T-helper 17 cell (primary cell): Measurements from ENCODE around the gene RPL3. TPM values are rescaled to one million over a fixed set of nuclear protein-coding genes. Genes with fewer than 3 reads are reported as not detected.
A peak's percentile ranks its signal among the peaks of the same experiment; 100 is the strongest.
"Not testable (repeated sequence)": the region's sequence is repeated elsewhere in the genome, so short reads cannot be mapped to it uniquely, and the experiment has no call there.

ENCODE experiments used
- ATAC-seq: fragments of 150-1000 bp; cut with Tn5 transposase; 2 replicates; pipeline ENCODE4 v1.10.0; 2021; ENCODE audit warnings: mild to moderate bottlenecking, moderate library complexity
- DNase-seq, 3 donors: peaks; one replicate each; pipeline versions ENCODE4 v3.0.0 to v3.0.0-alpha.2; 2020 to 2021
- H3K9me3 ChIP-seq: one replicate; pipeline ENCODE4 v1.7.0; 2013; ENCODE audit warnings: low read length, mild to moderate bottlenecking; ENCODE audit not compliant: control insufficient read depth, poor library complexity, severe bottlenecking
- H3K27ac Mint-ChIP-seq: one replicate; pipeline ENCODE4 v1.8.0; 2022; ENCODE audit warnings: mild to moderate bottlenecking, moderate library complexity, mixed read lengths
- H3K27me3 Mint-ChIP-seq: one replicate; pipeline ENCODE4 v1.8.0; 2022; ENCODE audit warnings: mixed read lengths
- H3K36me3 Mint-ChIP-seq: one replicate; pipeline ENCODE4 v1.8.0; 2022; ENCODE audit warnings: low read depth, mixed read lengths
- H3K4me1 Mint-ChIP-seq: one replicate; pipeline ENCODE4 v1.8.0; 2022; ENCODE audit warnings: mild to moderate bottlenecking, mixed read lengths
- H3K4me3 Mint-ChIP-seq: one replicate; pipeline ENCODE4 v1.8.0; 2022; ENCODE audit warnings: mild to moderate bottlenecking, moderate library complexity, mixed read lengths
- total RNA-seq, 4 donors: library from RNA in 2 of 4; stranded (reverse) in 2 of 4; gene quantifications; one replicate each; pipeline ENCODE4 v1.2.3 and lab custom pipeline; 2022 to 2026

The RPL3 gene
- total RNA-seq, 2 donors from 2014 or later = 3,215 to 3,260 TPM

- DNase-seq = no peak
- Mint-ChIP-seq H3K4me1 (peaks cover 4% of the 10 kb centered on the region), H3K27ac (no peak overlapping the region), H3K27me3 (peaks cover 4% of the 10 kb centered on the region), H3K36me3 (peaks cover 2% of the 10 kb centered on the region), H3K4me3 (peak overlapping the region; percentile 36)
- no peaks in the 10 kb centered on the region for H3K9me3 ChIP-seq
- no peak for ATAC-seq
Observed at GRCh38 chr22:39359659-39360195, 40.3 kb upstream of the RPL3 start.

GRCh38 chr22:39358197-39358596 lies 38.8 kb upstream of the RPL3 start:
- H3K27ac Mint-ChIP-seq, H3K27me3 Mint-ChIP-seq, H3K4me3 Mint-ChIP-seq, DNase-seq, H3K9me3 ChIP-seq, H3K36me3 Mint-ChIP-seq, H3K4me1 Mint-ChIP-seq, ATAC-seq: not testable (repeated sequence)

GRCh38 chr22:39357110-39358108 lies 38.0 kb upstream of the RPL3 start:
- H3K36me3 Mint-ChIP-seq, ATAC-seq, H3K4me1 Mint-ChIP-seq, DNase-seq, H3K4me3 Mint-ChIP-seq, H3K27me3 Mint-ChIP-seq, H3K27ac Mint-ChIP-seq, H3K9me3 ChIP-seq: not testable (repeated sequence)

GRCh38 chr22:39356464-39356863 lies 37.0 kb upstream of the RPL3 start:
- H3K27ac Mint-ChIP-seq = no peak overlapping the region
- DNase-seq = no peak
- H3K4me3 Mint-ChIP-seq = no peak overlapping the region
- ATAC-seq = no peak
- H3K9me3 ChIP-seq = no peaks in the 10 kb centered on the region
- H3K27me3 Mint-ChIP-seq = peaks cover 10% of the 10 kb centered on the region
- peaks cover 2% of the 10 kb centered on the region for H3K36me3 Mint-ChIP-seq
- H3K4me1 Mint-ChIP-seq = no peaks in the 10 kb centered on the region

GRCh38 chr22:39355805-39356204 lies 36.4 kb upstream of the RPL3 start:
- H3K4me1 Mint-ChIP-seq, H3K9me3 ChIP-seq, H3K36me3 Mint-ChIP-seq, ATAC-seq, H3K4me3 Mint-ChIP-seq, DNase-seq, H3K27ac Mint-ChIP-seq: not testable (repeated sequence)
- H3K27me3 Mint-ChIP-seq = peaks cover 17% of the 10 kb centered on the region

GRCh38 chr22:39355080-39355479 lies 35.7 kb upstream of the RPL3 start:
- H3K27me3 Mint-ChIP-seq = peaks cover 22% of the 10 kb centered on the region
- no peaks in the 10 kb centered on the region for H3K9me3 ChIP-seq
- H3K27ac Mint-ChIP-seq = no peak overlapping the region
- peaks cover 2% of the 10 kb centered on the region for H3K36me3 Mint-ChIP-seq
- H3K4me3 Mint-ChIP-seq = no peak overlapping the region
- H3K4me1 Mint-ChIP-seq = no peaks in the 10 kb centered on the region
- no peak for DNase-seq
- ATAC-seq = no peak

- Mint-ChIP-seq H3K27ac (no peak overlapping the region), H3K4me3 (no peak overlapping the region)
- no peak for ATAC-seq
Observed at GRCh38 chr22:39353346-39353745, 33.9 kb upstream of the RPL3 start.

GRCh38 chr22:39352306-39352891 lies 33.0 kb upstream of the RPL3 start:
- peaks cover 30% of the 10 kb centered on the region for H3K27me3 Mint-ChIP-seq
- peaks cover 2% of the 10 kb centered on the region for H3K36me3 Mint-ChIP-seq
- H3K4me3 Mint-ChIP-seq = no peak overlapping the region
- no peak for DNase-seq
- H3K9me3 ChIP-seq = no peaks in the 10 kb centered on the region
- H3K4me1 Mint-ChIP-seq = peaks cover 4% of the 10 kb centered on the region
- H3K27ac Mint-ChIP-seq = no peak overlapping the region
- ATAC-seq = no peak

More at GRCh38 chr22:39353346-39353745, 33.9 kb upstream of the RPL3 start:
- peaks cover 4% of the 10 kb centered on the region for H3K4me1 Mint-ChIP-seq
- DNase-seq = no peak
- peaks cover 2% of the 10 kb centered on the region for H3K36me3 Mint-ChIP-seq
- no peaks in the 10 kb centered on the region for H3K9me3 ChIP-seq
- peaks cover 30% of the 10 kb centered on the region for H3K27me3 Mint-ChIP-seq

GRCh38 chr22:39351689-39352214 lies 32.3 kb upstream of the RPL3 start:
- H3K27ac Mint-ChIP-seq = no peak overlapping the region
- DNase-seq = no peak
- peaks cover 2% of the 10 kb centered on the region for H3K36me3 Mint-ChIP-seq

GRCh38 chr22:39350757-39351688 lies 31.6 kb upstream of the RPL3 start:
- DNase-seq = no peak
- H3K4me1 Mint-ChIP-seq = peaks cover 4% of the 10 kb centered on the region
- ATAC-seq = no peak
- H3K4me3 Mint-ChIP-seq = peak overlapping the region; percentile 79
- peaks cover 32% of the 10 kb centered on the region for H3K27me3 Mint-ChIP-seq
- no peaks in the 10 kb centered on the region for H3K9me3 ChIP-seq
- no peaks in the 10 kb centered on the region for H3K36me3 Mint-ChIP-seq
- no peak overlapping the region for H3K27ac Mint-ChIP-seq

More at GRCh38 chr22:39351689-39352214, 32.3 kb upstream of the RPL3 start:
- Mint-ChIP-seq H3K27me3 (peaks cover 30% of the 10 kb centered on the region), H3K4me3 (no peak overlapping the region), H3K4me1 (peaks cover 4% of the 10 kb centered on the region)
- no peaks in the 10 kb centered on the region for H3K9me3 ChIP-seq
- peak; percentile 35 for ATAC-seq

- H3K4me3 Mint-ChIP-seq = peak within 1 kb of the TSS; percentile 88
- DNase-seq = no peak
- peak; percentile 36 for ATAC-seq
- no peak within 1 kb of the TSS for H3K27ac Mint-ChIP-seq
- H3K27me3 Mint-ChIP-seq = peaks cover 32% of the 10 kb centered on the region
- H3K9me3 ChIP-seq = no peaks in the 10 kb centered on the region
- peaks cover 4% of the 10 kb centered on the region for H3K4me1 Mint-ChIP-seq
- no peaks in the 10 kb centered on the region for H3K36me3 Mint-ChIP-seq
Observed at GRCh38 chr22:39349967-39350726, 30.7 kb upstream of the RPL3 start, which contains the start of gene SYNGR1. TSS of gene SYNGR1 (plus strand) at chr22:39349991. CDS start at chr22:39350011, 20 bp downstream.

- Mint-ChIP-seq H3K4me1 (peaks cover 4% of the 10 kb centered on the region), H3K27me3 (peaks cover 34% of the 10 kb centered on the region), H3K4me3 (peak overlapping the region; percentile 88), H3K27ac (no peak overlapping the region), H3K36me3 (no peaks in the 10 kb centered on the region)
- no peaks in the 10 kb centered on the region for H3K9me3 ChIP-seq
- DNase-seq (no peak), ATAC-seq (peak; percentile 30)
Observed at GRCh38 chr22:39349506-39349966, 30.1 kb upstream of the RPL3 start.
